ENCODE measurements around the gene DNMT3L.

The DNMT3L gene

DNA sequence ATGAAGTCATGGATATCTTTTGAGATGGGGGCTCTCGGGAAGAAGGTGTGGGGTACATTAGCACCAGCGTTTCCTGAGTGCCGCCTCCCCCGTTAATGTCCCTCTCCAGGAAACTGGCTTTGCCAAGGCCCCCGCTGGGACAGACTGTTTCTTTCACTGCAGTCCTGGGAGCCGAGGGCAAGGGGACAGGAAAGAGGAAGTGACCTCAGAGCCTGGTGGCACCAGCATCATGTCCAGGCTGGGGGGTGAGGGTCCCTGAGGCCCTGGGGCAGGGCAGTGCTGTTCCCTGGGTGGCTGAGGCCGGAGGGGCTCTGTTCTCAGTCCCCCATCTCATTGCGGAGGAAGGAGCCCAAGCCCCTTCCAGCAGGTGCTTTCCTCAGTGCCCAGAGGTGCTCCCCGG lies 44.0 kb upstream of the DNMT3L start:
- DNase-seq: no peak
- H3K27me3 ChIP-seq (replicated peaks; ENCODE audit: insufficient read depth, low read length): no peaks in the 10 kb centered on the region
- H3K9ac ChIP-seq (ENCODE audit: low read length): no peak overlapping the region
- no peak overlapping the region for H2AFZ ChIP-seq (ENCODE audit: low read length)
- no peaks in the 10 kb centered on the region for H3K9me3 ChIP-seq (replicated peaks; ENCODE audit: insufficient read depth, low read length)
- H3F3A ChIP-seq (ENCODE audit: insufficient read depth, low read length): no peaks in the 10 kb centered on the region
- TF ChIP-seq EZH2phosphoT487 (IDR thresholded peaks at IDR 0.05; ENCODE audit: low read length) (no peak), EZH2 (optimal IDR thresholded peaks at IDR 0.05; ENCODE audit: low read depth, low read length) (no peak)
- TF ChIP-seq, protein P1, sequence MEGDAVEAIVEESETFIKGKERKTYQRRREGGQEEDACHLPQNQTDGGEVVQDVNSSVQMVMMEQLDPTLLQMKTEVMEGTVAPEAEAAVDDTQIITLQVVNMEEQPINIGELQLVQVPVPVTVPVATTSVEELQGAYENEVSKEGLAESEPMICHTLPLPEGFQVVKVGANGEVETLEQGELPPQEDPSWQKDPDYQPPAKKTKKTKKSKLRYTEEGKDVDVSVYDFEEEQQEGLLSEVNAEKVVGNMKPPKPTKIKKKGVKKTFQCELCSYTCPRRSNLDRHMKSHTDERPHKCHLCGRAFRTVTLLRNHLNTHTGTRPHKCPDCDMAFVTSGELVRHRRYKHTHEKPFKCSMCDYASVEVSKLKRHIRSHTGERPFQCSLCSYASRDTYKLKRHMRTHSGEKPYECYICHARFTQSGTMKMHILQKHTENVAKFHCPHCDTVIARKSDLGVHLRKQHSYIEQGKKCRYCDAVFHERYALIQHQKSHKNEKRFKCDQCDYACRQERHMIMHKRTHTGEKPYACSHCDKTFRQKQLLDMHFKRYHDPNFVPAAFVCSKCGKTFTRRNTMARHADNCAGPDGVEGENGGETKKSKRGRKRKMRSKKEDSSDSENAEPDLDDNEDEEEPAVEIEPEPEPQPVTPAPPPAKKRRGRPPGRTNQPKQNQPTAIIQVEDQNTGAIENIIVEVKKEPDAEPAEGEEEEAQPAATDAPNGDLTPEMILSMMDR (IDR thresholded peaks at IDR 0.05; ENCODE audit: low read length): no peak
- H3K4me2 ChIP-seq (ENCODE audit: low read depth, low read length): no peak overlapping the region
- H3K9me2 ChIP-seq (replicated peaks; ENCODE audit: insufficient read depth, low read length): no peaks in the 10 kb centered on the region
- peaks cover 83% of the 10 kb centered on the region for H3K79me2 ChIP-seq (ENCODE audit: low read length)
- 0 out of 2 replicates have a peak, but pooled peaks cover 4% of the 10 kb centered on the region for H4K20me1 ChIP-seq (ENCODE audit: insufficient read depth, low read length)
- no peak overlapping the region for H3K4me3 ChIP-seq (ENCODE audit: low read length)
- H3K4me1 ChIP-seq (ENCODE audit: low read length): peaks cover 5% of the 10 kb centered on the region; the same call in 1 of the 2 replicates
- no peak overlapping the region for H3K27ac ChIP-seq (ENCODE audit: low read length)
- 0 out of 2 replicates have a peak, but pooled peaks cover 1% of the 10 kb centered on the region for H3K36me3 ChIP-seq (replicated peaks; ENCODE audit: insufficient read depth, low read length)

DNA sequence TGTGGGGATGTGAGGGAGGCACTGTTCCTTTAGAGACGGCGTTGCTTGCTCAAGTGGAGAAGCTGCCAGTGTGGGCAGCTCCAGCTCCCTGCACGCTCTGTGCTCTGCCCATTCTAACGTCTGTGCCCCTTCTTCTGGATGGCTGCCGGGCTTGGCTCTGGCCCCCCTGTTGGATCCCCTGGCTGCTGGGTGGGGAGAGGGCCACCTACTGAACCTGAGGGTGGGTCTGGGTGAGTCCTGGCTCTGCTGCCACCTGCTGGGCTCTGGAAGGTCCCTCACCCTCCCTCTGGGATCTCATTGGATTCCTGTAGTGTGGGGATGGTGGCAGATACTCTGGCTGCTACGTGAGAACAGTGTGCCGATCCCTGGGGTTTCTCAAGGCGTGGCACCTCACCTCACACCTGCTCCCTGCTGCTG lies 43.2 kb upstream of the DNMT3L start:
- no peaks in the 10 kb centered on the region for H3K9me2 ChIP-seq (replicated peaks; ENCODE audit: insufficient read depth, low read length)
- no peak for TF ChIP-seq EZH2 (optimal IDR thresholded peaks at IDR 0.05; ENCODE audit: low read depth, low read length)
- TF ChIP-seq, protein P1 (IDR thresholded peaks at IDR 0.05; ENCODE audit: low read length): peak; percentile 75
- no peaks in the 10 kb centered on the region for H3F3A ChIP-seq (ENCODE audit: insufficient read depth, low read length)
- no peaks in the 10 kb centered on the region for H3K9me3 ChIP-seq (replicated peaks; ENCODE audit: insufficient read depth, low read length)
- no peak overlapping the region for H3K27ac ChIP-seq (ENCODE audit: low read length)
- H3K9ac ChIP-seq (ENCODE audit: low read length): no peak overlapping the region
- no peak overlapping the region for H3K4me2 ChIP-seq (ENCODE audit: low read depth, low read length)
- DNase-seq: peak; percentile 37
- no peak overlapping the region for H2AFZ ChIP-seq (ENCODE audit: low read length)
- H3K79me2 ChIP-seq (ENCODE audit: low read length): peaks cover 86% of the 10 kb centered on the region
- no peak overlapping the region for H3K4me3 ChIP-seq (ENCODE audit: low read length)
- H3K27me3 ChIP-seq (replicated peaks; ENCODE audit: insufficient read depth, low read length): no peaks in the 10 kb centered on the region
- H3K36me3 ChIP-seq (replicated peaks; ENCODE audit: insufficient read depth, low read length): no peaks in the 10 kb centered on the region
- H3K4me1 ChIP-seq (ENCODE audit: low read length): peaks cover 5% of the 10 kb centered on the region; the same call in 1 of the 2 replicates
- 0 out of 2 replicates have a peak, but pooled peaks cover 4% of the 10 kb centered on the region for H4K20me1 ChIP-seq (ENCODE audit: insufficient read depth, low read length)

DNA sequence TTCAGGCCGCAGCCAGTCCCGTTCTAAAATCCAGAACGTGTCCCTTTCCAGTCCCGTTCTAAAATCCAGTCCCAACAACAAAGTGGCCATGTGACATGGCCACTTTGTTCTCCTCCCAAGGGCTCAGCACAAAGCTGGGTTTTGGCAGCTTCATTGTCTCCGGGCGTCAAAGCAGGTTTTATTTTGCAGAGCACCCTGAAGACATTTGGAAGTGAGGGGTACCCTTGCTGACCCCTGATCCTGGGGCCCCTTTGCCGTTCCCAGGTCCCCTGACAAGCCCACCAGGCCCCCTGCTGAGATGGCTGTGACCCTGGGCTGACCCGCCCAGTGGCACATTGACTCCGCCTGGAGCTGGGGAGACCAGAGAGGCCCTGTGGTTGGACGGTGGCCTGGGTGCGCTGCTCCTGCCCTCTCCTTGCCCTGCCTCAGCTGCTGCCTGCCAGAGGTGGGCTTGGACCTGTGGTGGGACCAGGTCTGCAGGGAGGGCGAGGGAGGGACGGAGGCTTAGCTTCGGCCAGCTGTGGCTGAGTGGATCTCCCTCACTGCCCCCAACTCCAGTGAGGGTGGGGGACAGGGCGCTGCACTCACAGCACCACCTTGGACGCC lies 42.4 kb upstream of the DNMT3L start:
- DNase-seq: no peak

More for the DNA sequence above, 42.4 kb upstream of the DNMT3L start:
- Histone ChIP-seq H3K4me3 (ENCODE audit: low read length) (no peak overlapping the region), H4K20me1 (ENCODE audit: insufficient read depth, low read length) (0 out of 2 replicates have a peak, but pooled peaks cover 4% of the 10 kb centered on the region), H3K27me3 (replicated peaks; ENCODE audit: insufficient read depth, low read length) (no peaks in the 10 kb centered on the region), H3K79me2 (ENCODE audit: low read length) (peaks cover 80% of the 10 kb centered on the region), H3K4me2 (ENCODE audit: low read depth, low read length) (no peak overlapping the region), H3K9ac (ENCODE audit: low read length) (no peak overlapping the region), H3K36me3 (replicated peaks; ENCODE audit: insufficient read depth, low read length) (no peaks in the 10 kb centered on the region), H3K9me2 (replicated peaks; ENCODE audit: insufficient read depth, low read length) (no peaks in the 10 kb centered on the region), H2AFZ (ENCODE audit: low read length) (no peak overlapping the region), H3K27ac (ENCODE audit: low read length) (no peak overlapping the region), H3F3A (ENCODE audit: insufficient read depth, low read length) (peaks cover 6% of the 10 kb centered on the region), H3K9me3 (replicated peaks; ENCODE audit: insufficient read depth, low read length) (no peaks in the 10 kb centered on the region), H3K4me1 (ENCODE audit: low read length) (peaks cover 5% of the 10 kb centered on the region; the same call in 1 of the 2 replicates)
- TF ChIP-seq EZH2 (optimal IDR thresholded peaks at IDR 0.05; ENCODE audit: low read depth, low read length) (no peak), EZH2phosphoT487 (IDR thresholded peaks at IDR 0.05; ENCODE audit: low read length) (no peak)
- TF ChIP-seq, protein P1 (IDR thresholded peaks at IDR 0.05; ENCODE audit: low read length): no peak
